HG02943 (cell line): ENCODE data around the gene FTO.

ENCODE experiments used
- ATAC-seq: cut with Tn5 transposase; IDR thresholded peaks from one replicate; pipeline ENCODE4 v1.9.1; 2021; ENCODE audit warnings: mild to moderate bottlenecking, low read depth, moderate library complexity; ENCODE audit not compliant: unreplicated experiment

FTO gene

DNA sequence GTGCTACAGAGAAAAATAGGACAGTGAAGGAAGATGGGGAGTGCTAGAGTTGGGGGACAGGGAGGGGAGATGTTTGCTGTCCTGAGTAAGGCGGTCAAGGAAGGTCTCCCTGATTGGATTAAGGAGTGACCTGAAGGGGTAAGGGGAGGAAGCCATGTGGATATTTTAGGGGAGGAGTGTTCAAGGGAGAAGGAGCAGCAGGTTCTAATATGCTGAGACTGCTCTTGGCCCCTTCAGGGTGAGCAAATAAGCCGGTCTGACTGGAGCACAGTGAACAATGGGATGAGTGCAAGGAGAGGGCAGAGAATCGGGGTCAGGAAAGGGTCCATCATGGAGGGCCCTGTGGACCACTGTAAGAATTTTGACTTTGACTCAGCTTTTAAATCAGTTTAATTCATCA lies 393.8 kb downstream of the FTO start:
- no peak for ATAC-seq

- ATAC-seq: no peak
Observed at GRCh38 chr16:54098247-54098646, 394.3 kb downstream of the FTO start.

- no peak for ATAC-seq
Observed at GRCh38 chr16:54099627-54100026, 395.7 kb downstream of the FTO start.

- no peak for ATAC-seq
Observed at GRCh38 chr16:54102888-54103866, 399.2 kb downstream of the FTO start.

DNA sequence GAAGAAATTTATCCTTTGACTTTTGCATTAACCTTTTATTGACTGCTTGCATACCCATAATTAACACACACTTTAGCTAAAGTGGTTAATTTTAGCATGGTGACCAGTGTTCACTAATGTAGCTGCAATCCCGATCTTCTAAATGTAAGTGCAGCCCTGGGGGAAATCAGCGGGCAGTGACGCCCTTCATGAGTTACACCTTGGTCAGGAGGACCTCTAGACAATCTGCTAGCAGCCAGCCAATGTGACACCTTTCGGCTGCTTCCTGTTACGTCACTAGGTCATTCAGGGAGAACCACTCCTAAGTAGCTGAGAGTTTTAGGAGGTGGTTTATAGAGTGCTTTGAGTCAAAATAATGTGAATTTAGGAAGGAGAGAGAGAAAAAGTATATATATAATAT lies 402.1 kb downstream of the FTO start:
- no peak for ATAC-seq

DNA sequence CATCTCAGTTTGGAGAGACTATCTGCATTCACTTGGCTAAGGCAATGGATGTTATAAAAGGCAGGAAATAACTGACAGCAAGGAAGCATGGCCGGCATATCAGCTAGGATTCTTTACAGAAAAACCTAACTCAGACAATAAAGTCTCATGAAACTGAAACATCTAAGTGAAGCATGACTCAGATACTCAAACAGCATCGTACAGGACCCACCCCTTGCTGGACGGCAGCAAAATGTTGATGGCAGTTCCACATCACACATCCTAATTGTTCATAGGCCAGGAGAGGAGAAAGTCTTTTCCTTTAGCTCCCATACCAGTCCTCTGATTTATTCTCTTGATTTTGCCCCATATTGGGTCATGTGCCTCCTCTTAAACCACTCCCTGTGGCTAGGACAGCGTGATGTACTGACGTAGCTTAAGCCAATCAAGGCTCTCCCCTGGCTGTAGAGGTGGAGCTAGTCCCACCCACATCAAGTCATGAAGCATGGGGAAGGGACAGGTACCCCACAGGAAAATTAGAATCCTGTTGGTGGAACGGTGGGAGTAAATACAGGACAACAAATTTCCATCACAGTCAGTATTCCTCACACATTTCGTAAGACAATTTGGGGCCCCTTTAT lies 403.7 kb downstream of the FTO start:
- ATAC-seq: no peak

DNA sequence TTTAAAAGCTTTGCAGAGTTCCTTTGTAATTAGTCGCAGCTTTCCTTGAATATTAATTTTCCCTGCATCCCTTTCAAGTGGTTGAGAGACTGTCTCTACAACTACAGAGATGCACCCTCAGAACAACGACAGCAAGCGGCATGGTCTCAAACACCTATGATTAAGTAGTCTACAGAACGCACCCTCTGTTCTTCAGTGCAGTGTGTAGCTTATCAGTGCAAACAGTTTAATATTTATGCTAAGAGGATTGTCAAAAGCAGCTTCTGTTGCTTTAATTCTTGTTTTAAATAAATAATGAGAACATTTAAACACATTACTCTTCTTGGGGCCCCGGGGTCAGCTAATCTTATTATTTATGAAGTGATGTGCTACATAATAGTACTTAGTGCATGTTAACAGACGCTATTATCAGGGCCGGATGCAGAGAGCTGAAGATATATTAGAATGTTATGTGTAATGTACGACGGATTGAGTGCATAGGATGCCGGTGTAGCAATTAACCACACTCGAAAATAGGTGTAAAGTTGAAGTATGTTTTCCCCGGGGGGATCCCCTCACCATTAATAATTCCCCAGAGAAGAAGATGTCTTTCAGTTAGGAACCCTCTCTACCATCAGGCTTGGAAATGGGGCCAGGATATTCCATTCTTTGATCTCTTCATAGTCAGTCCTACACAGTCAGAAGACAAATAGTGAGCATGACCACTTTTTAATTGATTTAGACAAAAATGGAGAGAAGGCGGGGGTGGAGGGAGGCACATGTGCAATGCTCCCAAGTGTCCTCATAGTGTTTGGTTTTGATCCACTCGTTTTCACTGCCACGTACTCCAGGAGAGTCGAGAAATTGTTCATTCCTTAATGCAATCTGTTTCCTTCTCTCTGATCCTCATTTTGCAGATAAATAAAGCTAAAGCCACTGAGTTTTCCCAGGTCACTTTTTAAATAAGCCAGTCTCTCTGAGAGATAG lies 406.3 kb downstream of the FTO start:
- ATAC-seq: no peak

DNA sequence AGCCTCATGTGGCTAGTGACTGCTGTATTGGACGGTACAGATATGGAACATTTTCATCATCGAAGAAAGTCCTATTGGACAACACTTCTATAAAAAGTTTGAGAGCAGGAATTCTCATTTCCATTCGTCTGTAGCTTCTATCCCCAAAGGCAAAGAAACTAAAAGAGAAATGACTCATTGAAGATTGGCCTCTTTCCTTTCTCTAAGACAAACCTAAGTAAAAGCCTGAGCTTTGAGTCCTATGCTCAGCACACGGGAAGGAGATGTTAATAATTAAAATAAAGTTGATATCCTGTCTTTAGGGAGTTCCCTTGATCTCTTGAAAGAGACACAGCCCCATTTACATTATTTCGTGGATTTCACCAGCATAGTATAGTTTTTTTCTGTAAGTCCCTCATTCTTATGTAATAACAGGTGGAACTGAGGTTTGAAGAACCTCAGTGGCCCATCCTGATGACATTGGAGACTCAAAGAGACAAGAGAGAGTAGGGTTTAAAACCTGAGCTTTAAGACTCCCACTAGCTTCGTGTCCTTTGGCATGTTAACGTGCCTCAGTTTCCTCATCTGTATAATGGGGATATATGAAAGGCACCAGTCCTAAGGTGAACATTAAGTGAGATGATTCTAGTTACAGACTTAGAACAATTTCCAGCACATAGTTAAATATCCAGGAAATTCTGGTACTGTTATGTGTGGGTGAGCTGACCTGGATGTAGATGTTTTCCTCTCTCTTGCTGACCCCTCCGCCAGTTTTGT lies 408.7 kb downstream of the FTO start:
- no peak for ATAC-seq

- no peak for ATAC-seq
Observed at GRCh38 chr16:54115558-54115957, 411.6 kb downstream of the FTO start.

DNA sequence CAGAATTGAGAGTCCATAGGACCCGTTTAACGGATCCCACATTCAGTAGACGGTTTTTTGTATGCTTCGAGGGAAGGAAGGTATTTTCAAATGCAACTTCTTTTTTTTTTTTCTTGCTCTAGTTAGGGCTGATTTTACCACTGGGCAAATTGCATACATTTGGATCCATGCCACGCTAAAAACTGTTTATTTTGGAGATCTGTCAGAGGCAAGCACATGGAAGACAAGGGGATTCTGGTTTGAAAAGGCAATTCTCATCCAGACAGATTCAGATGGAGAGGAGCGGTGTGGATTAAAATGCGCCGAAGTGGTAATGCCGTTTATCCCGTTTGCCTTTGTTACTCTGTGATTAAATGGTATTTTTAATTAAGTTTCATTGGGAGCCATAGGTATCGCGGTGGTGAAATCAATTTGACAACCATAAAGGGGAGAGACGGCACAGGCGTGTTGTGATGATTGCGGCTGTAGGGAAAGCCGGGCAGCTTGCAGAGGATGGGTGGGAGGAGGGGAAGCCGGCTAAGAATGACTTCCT lies 412.2 kb downstream of the FTO start:
- no peak for ATAC-seq

GRCh38 chr16:54118846-54119245 lies 414.9 kb downstream of the FTO start:
- no peak for ATAC-seq

GRCh38 chr16:54120846-54121480 lies 417.0 kb downstream of the FTO start:
- ATAC-seq: no peak

GRCh38 chr16:54121539-54122295 lies 417.8 kb downstream of the FTO start:
- ATAC-seq: no peak

DNA sequence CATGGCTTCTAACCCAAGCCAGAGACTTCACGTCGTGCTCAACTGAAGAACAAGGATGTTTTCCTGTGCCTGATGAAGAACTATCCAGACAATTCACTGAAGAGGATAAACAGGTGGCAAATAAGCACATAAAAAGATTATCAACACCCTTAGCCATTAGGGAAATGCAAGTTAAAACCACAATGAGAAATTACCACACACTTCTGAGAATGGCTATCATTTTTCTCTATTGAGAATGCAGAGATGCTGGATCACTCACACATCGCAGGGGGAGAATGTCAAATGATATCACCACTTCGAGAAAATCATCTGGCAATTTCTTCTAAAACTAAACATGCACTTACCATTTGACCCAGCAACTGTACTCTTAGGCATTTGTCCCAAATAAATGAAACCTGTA lies 419.8 kb downstream of the FTO start:
- ATAC-seq: no peak

GRCh38 chr16:54125751-54126655 lies 422.0 kb downstream of the FTO start:
- ATAC-seq: no peak

GRCh38 chr16:54126907-54127306 lies 423.0 kb downstream of the FTO start:
- no peak for ATAC-seq

GRCh38 chr16:54128629-54129234 lies 424.8 kb downstream of the FTO start:
- ATAC-seq: no peak
